ENCODE results near the gene LRP1-AS. TPM values are rescaled to one million over a fixed set of nuclear protein-coding genes. Genes with fewer than 3 reads are reported as not detected.

LRP1-AS gene
- total RNA-seq, result not detected

GRCh38 chr12:57146961-57147944, at the start of gene LRP1-AS:
Gene LRP1-AS, minus strand, starts transcription at chr12:57147619.
- TF ChIP-seq POLR2A (IDR thresholded peaks at IDR 0.05) (no peak), POLR2AphosphoS5 (IDR thresholded peaks at IDR 0.05) (no peak)
- TF ChIP-seq, protein P1, sequence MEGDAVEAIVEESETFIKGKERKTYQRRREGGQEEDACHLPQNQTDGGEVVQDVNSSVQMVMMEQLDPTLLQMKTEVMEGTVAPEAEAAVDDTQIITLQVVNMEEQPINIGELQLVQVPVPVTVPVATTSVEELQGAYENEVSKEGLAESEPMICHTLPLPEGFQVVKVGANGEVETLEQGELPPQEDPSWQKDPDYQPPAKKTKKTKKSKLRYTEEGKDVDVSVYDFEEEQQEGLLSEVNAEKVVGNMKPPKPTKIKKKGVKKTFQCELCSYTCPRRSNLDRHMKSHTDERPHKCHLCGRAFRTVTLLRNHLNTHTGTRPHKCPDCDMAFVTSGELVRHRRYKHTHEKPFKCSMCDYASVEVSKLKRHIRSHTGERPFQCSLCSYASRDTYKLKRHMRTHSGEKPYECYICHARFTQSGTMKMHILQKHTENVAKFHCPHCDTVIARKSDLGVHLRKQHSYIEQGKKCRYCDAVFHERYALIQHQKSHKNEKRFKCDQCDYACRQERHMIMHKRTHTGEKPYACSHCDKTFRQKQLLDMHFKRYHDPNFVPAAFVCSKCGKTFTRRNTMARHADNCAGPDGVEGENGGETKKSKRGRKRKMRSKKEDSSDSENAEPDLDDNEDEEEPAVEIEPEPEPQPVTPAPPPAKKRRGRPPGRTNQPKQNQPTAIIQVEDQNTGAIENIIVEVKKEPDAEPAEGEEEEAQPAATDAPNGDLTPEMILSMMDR (IDR thresholded peaks at IDR 0.05), result no peak
- H3K4me3 ChIP-seq, result peak within 1 kb of the TSS in 1 of 3 donors; percentile 5
- H3K9me3 ChIP-seq, result no peaks in the 10 kb centered on the region
- H3K4me1 ChIP-seq, result peaks cover 15 to 16% of the 10 kb centered on the region in 2 donors
- no peaks in the 10 kb centered on the region for H3K27me3 ChIP-seq
- DNase-seq (ENCODE audit: low spot score in 2 of 2), result no peak
- peak within 1 kb of the TSS; percentile 88 to 96 for H3K27ac ChIP-seq
- no peaks in the 10 kb centered on the region for H3K36me3 ChIP-seq
- intact Hi-C loops (cut with DNase I; ENCODE audit: low total_unique reads), result no loop called here

GRCh38 chr12:57196956-57197355, 49.5 kb upstream of the LRP1-AS start:
- H3K27ac ChIP-seq, result no peak overlapping the region
- no peaks in the 10 kb centered on the region for H3K4me1 ChIP-seq
- intact Hi-C loops (cut with DNase I; ENCODE audit: low total_unique reads), result no loop called here
- no peaks in the 10 kb centered on the region for H3K9me3 ChIP-seq
- peaks cover 5% of the 10 kb centered on the region for H3K36me3 ChIP-seq
- TF ChIP-seq POLR2A (IDR thresholded peaks at IDR 0.05) (no peak), POLR2AphosphoS5 (IDR thresholded peaks at IDR 0.05) (no peak)
- TF ChIP-seq, protein P1 (IDR thresholded peaks at IDR 0.05), result no peak
- no peak overlapping the region for H3K4me3 ChIP-seq
- no peaks in the 10 kb centered on the region for H3K27me3 ChIP-seq
- no peak for DNase-seq (ENCODE audit: low spot score in 2 of 2)

GRCh38 chr12:57196439-57196838, 49.0 kb upstream of the LRP1-AS start:
- intact Hi-C loops (cut with DNase I; ENCODE audit: low total_unique reads), result no loop called here
- H3K27ac ChIP-seq, result no peak overlapping the region
- H3K27me3 ChIP-seq, result no peaks in the 10 kb centered on the region
- peaks cover 5% of the 10 kb centered on the region for H3K36me3 ChIP-seq
- H3K4me3 ChIP-seq, result no peak overlapping the region
- H3K4me1 ChIP-seq, result no peaks in the 10 kb centered on the region
- no peaks in the 10 kb centered on the region for H3K9me3 ChIP-seq
- DNase-seq (ENCODE audit: low spot score in 2 of 2), result no peak
- no peak for TF ChIP-seq POLR2AphosphoS5 (IDR thresholded peaks at IDR 0.05)
- TF ChIP-seq, protein P1 (IDR thresholded peaks at IDR 0.05), result no peak
- TF ChIP-seq POLR2A (IDR thresholded peaks at IDR 0.05), result no peak

GRCh38 chr12:57195611-57196371, 48.4 kb upstream of the LRP1-AS start:
- Histone ChIP-seq H3K27me3 (no peaks in the 10 kb centered on the region), H3K9me3 (no peaks in the 10 kb centered on the region), H3K4me3 (no peak overlapping the region), H3K4me1 (no peaks in the 10 kb centered on the region), H3K36me3 (peaks cover 5% of the 10 kb centered on the region), H3K27ac (peak overlapping the region in 1 of 2 donors; percentile 7)
- TF ChIP-seq, protein P1 (IDR thresholded peaks at IDR 0.05), result no peak
- no peak for TF ChIP-seq POLR2A (IDR thresholded peaks at IDR 0.05)
- no peak for TF ChIP-seq POLR2AphosphoS5 (IDR thresholded peaks at IDR 0.05)
- DNase-seq (ENCODE audit: low spot score in 2 of 2), result no peak
- intact Hi-C loops (cut with DNase I; ENCODE audit: low total_unique reads), result no loop called here
